ENCODE data around the gene NR5A1. TPM values are rescaled to one million over a fixed set of nuclear protein-coding genes. Genes with fewer than 3 reads are reported as not detected.

The NR5A1 gene
- polyA plus RNA-seq, 1 experiment: not detected

DNA sequence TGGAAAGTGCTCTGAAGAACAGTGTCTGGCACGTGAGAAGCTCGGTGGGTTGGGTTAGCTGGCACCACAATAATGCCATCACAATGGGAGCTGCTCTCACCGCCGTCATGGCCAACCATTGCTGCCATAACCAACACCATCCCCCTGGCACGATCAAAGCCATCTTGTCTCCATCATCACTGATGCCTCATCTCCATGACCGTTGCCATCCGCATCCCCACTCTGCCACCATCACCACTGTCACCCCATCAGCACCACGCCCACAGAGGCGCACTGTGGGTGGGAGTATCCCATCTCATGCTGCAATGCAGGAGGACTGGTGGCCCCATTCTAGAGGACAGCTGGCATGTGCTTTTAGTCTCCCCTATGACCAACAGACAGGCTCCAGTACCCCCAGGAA is 23.7 kb downstream of the NR5A1 start:
- TF ChIP-seq, protein P1, sequence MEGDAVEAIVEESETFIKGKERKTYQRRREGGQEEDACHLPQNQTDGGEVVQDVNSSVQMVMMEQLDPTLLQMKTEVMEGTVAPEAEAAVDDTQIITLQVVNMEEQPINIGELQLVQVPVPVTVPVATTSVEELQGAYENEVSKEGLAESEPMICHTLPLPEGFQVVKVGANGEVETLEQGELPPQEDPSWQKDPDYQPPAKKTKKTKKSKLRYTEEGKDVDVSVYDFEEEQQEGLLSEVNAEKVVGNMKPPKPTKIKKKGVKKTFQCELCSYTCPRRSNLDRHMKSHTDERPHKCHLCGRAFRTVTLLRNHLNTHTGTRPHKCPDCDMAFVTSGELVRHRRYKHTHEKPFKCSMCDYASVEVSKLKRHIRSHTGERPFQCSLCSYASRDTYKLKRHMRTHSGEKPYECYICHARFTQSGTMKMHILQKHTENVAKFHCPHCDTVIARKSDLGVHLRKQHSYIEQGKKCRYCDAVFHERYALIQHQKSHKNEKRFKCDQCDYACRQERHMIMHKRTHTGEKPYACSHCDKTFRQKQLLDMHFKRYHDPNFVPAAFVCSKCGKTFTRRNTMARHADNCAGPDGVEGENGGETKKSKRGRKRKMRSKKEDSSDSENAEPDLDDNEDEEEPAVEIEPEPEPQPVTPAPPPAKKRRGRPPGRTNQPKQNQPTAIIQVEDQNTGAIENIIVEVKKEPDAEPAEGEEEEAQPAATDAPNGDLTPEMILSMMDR (IDR thresholded peaks at IDR 0.05; ENCODE audit: low read depth, low read length): no peak
- Histone ChIP-seq H3K9me3 (ENCODE audit: control insufficient read depth, insufficient read depth, low read length) (no peaks in the 10 kb centered on the region; the same call in 1 of the 2 replicates), H3K27me3 (ENCODE audit: control insufficient read depth, insufficient read depth, low read length) (peaks cover 79% of the 10 kb centered on the region), H3K27ac (ENCODE audit: low read depth, low read length) (no peak overlapping the region), H3K4me3 (ENCODE audit: low read depth, low read length) (no peak overlapping the region)
- ChIA-PET CTCF (no interaction called here), POLR2A (no interaction called here)
- DNase-seq (ENCODE audit: low read depth, low spot score): no peak

DNA sequence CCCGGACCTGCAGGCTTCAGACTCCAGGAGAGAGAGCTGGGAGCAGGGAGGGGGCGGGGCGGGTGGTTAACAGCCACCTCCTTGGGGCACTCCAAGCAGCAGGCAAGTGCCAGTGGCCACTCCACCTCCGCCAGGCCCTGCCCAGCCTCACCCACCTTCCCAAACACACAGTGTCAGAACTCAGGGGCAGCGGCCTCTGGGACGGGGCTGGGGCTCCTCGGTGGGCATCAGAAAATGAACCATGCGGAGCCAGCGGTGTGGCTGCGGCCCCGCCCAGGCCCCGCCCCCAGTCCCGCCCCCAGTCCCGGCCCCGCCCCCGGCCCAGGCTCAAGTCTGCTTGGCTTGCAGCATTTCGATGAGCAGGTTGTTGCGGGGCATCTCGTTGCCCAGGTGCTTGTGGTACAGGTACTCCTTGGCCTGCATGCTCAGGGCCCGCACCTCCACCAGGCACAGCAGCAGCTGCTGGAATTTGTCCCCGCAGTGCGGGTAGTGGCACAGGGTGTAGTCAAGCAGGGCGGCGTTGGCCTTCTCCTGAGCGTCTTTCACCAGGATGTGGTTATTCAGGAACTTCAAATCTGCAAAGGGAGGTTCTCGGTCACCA is 24.7 kb downstream of the NR5A1 start:
- ChIA-PET POLR2A (no interaction called here), CTCF (no interaction called here)
- Histone ChIP-seq H3K4me3 (ENCODE audit: low read depth, low read length) (no peak overlapping the region), H3K27ac (ENCODE audit: low read depth, low read length) (no peak overlapping the region), H3K27me3 (ENCODE audit: control insufficient read depth, insufficient read depth, low read length) (peaks cover 76% of the 10 kb centered on the region), H3K9me3 (ENCODE audit: control insufficient read depth, insufficient read depth, low read length) (no peaks in the 10 kb centered on the region; the same call in 1 of the 2 replicates)
- DNase-seq (ENCODE audit: low read depth, low spot score): no peak
- TF ChIP-seq, protein P1 (IDR thresholded peaks at IDR 0.05; ENCODE audit: low read depth, low read length): no peak

DNA sequence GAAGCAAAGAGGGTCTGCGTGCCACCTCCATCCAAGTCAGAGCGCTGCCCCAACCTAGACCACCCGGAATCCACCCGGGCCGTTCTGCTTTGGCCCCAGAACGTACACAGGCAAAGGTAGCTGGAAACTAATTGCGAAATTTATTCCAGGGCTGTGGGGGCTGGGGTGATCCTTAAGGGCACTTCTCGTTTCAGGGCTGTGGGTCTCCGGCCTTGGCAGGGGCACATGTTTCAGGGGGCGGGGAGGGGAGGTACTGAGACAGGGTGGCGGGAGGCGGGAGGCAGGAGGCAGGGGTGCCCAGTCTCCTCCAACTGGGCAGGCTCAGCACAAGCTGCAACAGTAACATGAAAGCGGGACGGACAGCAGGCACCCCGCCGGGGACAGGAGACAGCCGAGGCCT is 26.1 kb downstream of the NR5A1 start:
- ChIA-PET CTCF (no interaction called here), POLR2A (interaction anchor here (0.6 kb wide), 2 partner anchors 17 to 55 kb away, joined by 3 read pairs; no protein-coding TSS in a partner anchor)
- TF ChIP-seq, protein P1 (IDR thresholded peaks at IDR 0.05; ENCODE audit: low read depth, low read length): no peak
- Histone ChIP-seq H3K27ac (ENCODE audit: low read depth, low read length) (no peak overlapping the region), H3K27me3 (ENCODE audit: control insufficient read depth, insufficient read depth, low read length) (peaks cover 71% of the 10 kb centered on the region), H3K4me3 (ENCODE audit: low read depth, low read length) (no peak overlapping the region), H3K9me3 (ENCODE audit: control insufficient read depth, insufficient read depth, low read length) (no peaks in the 10 kb centered on the region; the same call in 1 of the 2 replicates)
- no peak for DNase-seq (ENCODE audit: low read depth, low spot score)

DNA sequence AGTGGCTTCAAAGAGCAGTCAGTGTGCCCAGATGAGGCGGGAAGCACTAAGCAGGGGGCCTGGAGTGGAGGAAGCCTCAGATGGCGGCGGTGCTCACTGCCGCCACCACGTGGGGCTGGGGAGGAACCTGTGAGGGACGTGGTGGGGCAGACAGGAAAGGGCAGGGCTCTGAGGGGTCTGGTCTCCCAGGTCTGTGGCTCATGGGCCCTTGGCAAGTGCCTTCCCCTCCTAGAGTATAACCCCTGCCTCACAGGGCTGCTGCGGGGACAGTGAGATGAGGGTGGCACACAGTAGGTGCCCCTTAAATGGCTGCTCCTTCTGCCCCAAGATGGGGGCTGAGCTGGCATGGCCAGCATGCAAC is 26.6 kb downstream of the NR5A1 start:
- peaks cover 71% of the 10 kb centered on the region for H3K27me3 ChIP-seq (ENCODE audit: control insufficient read depth, insufficient read depth, low read length)
- DNase-seq (ENCODE audit: low read depth, low spot score): no peak
- H3K9me3 ChIP-seq (ENCODE audit: control insufficient read depth, insufficient read depth, low read length): no peaks in the 10 kb centered on the region; the same call in 1 of the 2 replicates
- ChIA-PET POLR2A (no interaction called here), CTCF (no interaction called here)
- H3K27ac ChIP-seq (ENCODE audit: low read depth, low read length): no peak overlapping the region
- H3K4me3 ChIP-seq (ENCODE audit: low read depth, low read length): no peak overlapping the region
- TF ChIP-seq, protein P1 (IDR thresholded peaks at IDR 0.05; ENCODE audit: low read depth, low read length): peak; percentile 51

DNA sequence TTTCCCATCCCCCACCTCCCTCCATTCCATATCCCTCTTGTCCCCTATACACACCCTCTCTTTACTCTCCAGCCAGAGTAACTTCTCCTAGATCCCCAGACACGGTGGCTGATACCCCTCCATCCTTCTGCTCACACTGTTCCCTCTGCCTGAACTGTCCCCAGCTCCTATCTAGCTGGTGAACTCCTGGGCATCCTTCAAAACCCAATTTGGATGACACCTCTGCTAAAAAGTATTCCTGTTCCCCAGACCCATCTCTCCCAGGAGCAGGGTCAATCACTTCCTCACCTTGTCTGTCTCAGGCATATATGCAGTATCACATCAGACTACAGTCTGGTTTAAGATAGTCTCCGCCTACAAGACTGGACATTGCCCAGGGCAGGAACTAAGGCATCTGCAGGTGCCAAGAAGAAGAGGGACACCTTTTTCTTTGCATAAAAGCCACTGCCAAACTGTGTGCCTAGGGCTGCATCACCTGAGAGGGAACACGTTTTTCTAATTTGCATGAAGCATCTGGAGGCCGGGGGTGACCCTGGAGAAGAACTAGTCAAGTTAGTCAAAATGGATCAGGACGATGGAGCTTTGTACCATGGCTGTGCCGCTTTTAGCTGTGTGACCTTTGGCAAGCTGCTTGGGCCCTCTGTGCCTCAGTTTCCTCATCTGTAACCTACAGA is 27.1 kb downstream of the NR5A1 start:
- no peak for DNase-seq (ENCODE audit: low read depth, low spot score)
- ChIA-PET POLR2A (no interaction called here), CTCF (no interaction called here)
- H3K27me3 ChIP-seq (ENCODE audit: control insufficient read depth, insufficient read depth, low read length): peaks cover 73% of the 10 kb centered on the region
- no peak overlapping the region for H3K27ac ChIP-seq (ENCODE audit: low read depth, low read length)
- no peaks in the 10 kb centered on the region; the same call in 1 of the 2 replicates for H3K9me3 ChIP-seq (ENCODE audit: control insufficient read depth, insufficient read depth, low read length)
- H3K4me3 ChIP-seq (ENCODE audit: low read depth, low read length): no peak overlapping the region
- TF ChIP-seq, protein P1 (IDR thresholded peaks at IDR 0.05; ENCODE audit: low read depth, low read length): no peak

Measured in AG04450 (cell line).